ENCODE results near the gene FGGY. TPM values are rescaled to one million over a fixed set of nuclear protein-coding genes. Genes with fewer than 3 reads are reported as not detected.
"Not testable (repeated sequence)": the region's sequence is repeated elsewhere in the genome, so short reads cannot be mapped to it uniquely, and the experiment has no call there.

Gene FGGY
- polyA plus RNA-seq, 3 donors: 22.8 to 26.2 (median 26.1) TPM

DNA sequence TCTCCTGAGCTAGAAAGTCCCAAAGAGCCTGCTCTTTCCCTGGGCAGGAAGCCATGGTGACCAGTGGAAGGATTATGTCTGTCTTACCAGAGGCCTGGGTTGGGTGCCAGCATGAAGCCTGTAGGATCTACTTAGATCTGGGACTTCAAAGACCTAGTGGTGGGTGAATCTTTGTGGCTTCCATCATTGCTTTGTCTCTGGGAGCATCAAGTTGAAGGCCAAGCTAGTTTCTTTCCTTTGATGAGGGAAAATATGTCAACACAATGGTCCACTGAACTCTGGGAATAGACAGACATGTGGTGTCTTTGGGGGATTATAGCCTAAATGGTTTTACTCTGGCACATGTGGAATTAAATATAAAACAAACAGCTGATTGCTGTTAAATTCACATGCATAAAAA is 417.3 kb downstream of the FGGY start:
- no peak for DNase-seq (ENCODE audit: low read depth in 3 of 3, low spot score in 2 of 3)

GRCh38 chr1:59714966-59715365 is 418.1 kb downstream of the FGGY start:
- no peak for DNase-seq (ENCODE audit: low read depth in 3 of 3, low spot score in 2 of 3)

GRCh38 chr1:59716832-59717231 is 419.9 kb downstream of the FGGY start:
- DNase-seq (ENCODE audit: low read depth in 3 of 3, low spot score in 2 of 3): no peak

GRCh38 chr1:59718064-59718988 is 421.4 kb downstream of the FGGY start:
- DNase-seq (ENCODE audit: low read depth in 3 of 3, low spot score in 2 of 3): no peak

GRCh38 chr1:59718989-59719360 is 422.1 kb downstream of the FGGY start:
- no peak for DNase-seq (ENCODE audit: low read depth in 3 of 3, low spot score in 2 of 3)

DNA sequence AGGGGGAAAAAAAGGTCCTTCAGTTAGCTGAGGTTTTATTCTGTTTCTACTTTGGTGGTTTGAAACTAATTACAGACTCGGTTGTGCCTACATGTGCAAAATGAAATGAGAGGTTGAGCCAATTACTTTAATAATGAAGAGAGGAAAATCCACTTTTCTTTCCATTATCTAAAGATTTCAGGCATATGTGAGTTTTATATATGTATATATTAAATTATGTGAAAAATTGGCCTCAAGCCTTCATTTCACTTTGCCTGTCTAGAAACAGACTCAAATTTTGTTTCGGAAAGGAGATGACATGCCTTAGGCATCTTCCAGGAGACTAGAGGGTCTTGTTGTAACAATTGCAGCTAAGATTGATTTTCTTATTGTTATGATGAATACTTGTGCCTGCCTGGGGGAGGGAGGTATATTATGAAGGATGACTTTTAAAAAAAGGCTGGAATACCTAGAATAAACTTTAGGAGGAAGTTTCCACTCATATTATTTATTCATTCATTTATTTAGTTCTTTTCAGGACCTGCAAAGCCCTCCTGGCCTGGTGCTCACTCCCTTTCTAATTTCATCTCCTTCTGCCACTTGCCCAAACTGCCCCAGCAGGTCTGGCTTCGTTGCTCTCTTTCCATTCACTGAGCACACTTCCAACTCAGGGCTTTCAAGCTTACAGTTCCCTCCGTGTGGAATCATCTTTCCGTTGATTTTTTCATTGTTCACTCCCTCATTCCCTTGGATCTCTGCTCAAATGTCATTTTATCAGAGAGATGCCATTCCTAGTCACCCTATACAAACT is 423.6 kb downstream of the FGGY start:
- DNase-seq (ENCODE audit: low read depth in 3 of 3, low spot score in 2 of 3): no peak

DNA sequence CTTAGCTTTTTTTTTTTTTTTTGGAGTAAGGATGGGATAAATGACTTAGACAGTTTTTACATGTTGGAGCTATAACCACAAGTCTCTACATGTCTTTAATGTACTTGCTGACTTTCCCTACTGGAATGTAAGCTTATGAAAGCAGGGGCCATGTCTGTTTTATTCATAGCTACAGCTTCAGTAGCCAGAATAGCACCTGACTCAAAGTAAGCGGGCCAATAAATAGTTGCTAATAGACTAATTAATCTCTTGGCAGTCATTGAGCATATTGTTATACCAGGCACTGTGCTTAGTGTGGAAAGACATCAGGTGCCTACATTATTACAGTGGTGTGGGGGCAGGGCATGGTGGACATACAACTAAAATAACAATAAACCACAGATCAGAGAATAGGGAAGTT is 433.4 kb downstream of the FGGY start:
- DNase-seq (ENCODE audit: low read depth in 3 of 3, low spot score in 2 of 3): no peak

GRCh38 chr1:59730759-59731478 is 434.0 kb downstream of the FGGY start:
- DNase-seq (ENCODE audit: low read depth in 3 of 3, low spot score in 2 of 3): no peak

GRCh38 chr1:59731591-59731990 is 434.7 kb downstream of the FGGY start:
- DNase-seq (ENCODE audit: low read depth in 3 of 3, low spot score in 2 of 3): no peak

DNA sequence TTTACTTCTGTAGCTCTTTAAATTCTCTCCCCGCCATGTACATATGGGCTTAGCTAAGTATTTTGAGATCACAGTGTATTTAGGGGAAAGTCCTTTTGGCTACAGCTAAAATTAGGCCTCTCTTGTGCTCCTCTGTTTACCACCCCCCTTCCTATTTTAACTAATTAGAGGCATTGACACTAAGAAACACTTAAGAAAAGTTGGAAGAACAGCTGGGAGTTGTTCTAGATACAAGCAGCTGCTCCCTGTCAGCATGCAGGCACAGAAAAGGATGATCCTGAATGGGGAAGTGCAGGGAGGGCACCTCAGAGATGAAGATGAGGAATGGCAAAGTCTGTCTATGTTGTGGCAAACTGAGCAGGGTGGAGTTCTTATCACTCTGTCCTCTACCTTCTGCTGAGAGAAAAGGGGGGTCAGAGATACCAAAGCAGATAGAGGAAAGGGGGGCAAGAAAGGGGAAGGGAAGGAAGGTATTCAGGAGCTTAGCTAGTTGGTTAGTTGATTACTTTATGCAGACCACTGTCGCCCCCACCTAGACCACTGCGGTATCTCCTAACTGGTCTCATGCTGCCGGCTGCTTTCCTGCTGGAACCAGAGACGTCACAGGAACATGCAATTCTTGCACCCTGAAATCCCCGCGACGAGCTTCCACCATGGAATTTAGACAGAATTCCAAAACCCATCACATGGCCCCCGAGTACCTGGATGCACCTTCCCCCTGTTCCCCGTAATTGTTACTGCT is 435.5 kb downstream of the FGGY start:
- DNase-seq (ENCODE audit: low read depth in 3 of 3, low spot score in 2 of 3): no peak

DNA sequence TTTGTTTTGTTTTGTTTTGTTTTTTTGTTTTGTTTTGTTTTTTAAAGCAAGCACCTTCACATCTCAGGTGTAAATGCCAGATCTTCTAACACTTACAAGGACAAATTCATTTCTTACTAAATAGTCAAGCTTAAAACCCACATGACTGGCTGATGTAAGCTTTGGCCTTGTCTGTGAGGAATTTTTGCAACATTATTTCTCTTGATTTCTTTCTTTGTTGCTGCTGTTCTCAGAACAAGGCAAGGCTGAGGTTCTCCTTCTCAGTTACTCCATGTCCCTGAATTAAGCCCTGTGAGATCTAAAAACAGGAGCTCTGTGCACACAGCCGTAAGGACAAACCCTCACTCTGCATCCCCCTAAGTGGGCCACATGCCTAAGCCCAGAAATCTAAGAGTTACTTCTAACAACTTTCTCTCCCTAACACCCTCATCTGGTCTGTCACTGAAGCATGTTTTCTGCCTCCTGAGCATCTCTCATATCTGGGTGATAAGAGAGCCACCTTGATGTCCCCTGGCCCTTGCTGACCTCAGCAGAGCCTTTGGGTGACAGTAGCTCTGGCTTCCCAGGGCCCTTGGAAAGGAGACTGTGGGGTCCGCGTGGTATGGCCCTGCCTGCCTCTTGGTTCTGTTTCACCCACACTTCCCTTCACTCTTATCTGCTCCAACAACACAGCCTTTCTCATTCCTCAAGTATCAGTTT is 436.7 kb downstream of the FGGY start:
- DNase-seq (ENCODE audit: low read depth in 3 of 3, low spot score in 2 of 3): no peak

- not testable (repeated sequence) for DNase-seq (ENCODE audit: low read depth in 3 of 3, low spot score in 2 of 3)
Observed at GRCh38 chr1:59735927-59736326, 439.0 kb downstream of the FGGY start.

- no peak for DNase-seq (ENCODE audit: low read depth in 3 of 3, low spot score in 2 of 3)
Observed at GRCh38 chr1:59736744-59737143, 439.9 kb downstream of the FGGY start.

DNA sequence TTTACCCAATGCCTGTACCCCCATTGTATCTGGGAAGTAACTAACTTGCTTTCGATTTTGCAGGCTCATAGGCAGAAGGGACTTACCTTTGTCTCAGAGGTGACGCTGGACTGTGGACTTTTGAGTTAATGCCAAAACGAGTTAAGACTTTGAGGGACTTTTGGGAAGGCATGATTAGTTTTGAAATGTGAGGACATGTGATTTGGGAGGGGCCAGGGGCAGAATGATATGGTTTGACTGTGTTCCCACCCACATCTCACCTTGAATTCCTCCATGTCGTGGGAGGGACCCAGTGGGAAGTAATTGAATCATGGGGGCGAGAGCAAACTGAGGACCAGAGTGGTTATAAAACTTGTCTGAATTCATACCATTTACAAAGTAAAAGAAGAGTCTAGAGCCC is 440.7 kb downstream of the FGGY start:
- DNase-seq (ENCODE audit: low read depth in 3 of 3, low spot score in 2 of 3): no peak

DNA sequence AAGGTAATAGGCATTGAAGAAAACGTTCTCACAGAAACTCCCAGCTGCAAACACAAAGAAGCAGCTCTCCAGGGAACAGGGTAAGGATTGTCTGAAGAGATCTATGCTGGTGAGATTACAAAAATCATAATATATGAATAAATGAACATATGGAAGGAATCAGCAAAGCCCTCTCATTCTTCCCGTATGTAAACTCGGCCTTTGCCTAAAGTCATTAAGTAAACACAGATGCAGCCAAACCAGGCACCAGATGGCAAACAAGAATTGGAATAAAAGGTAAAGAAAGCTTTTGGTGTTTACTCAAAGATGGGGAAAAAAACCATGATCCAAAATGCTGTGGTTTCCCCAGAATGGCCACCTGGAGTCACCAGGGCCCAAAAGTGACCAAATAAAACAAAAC is 441.3 kb downstream of the FGGY start:
- no peak for DNase-seq (ENCODE audit: low read depth in 3 of 3, low spot score in 2 of 3)

GRCh38 chr1:59738591-59739015 is 441.7 kb downstream of the FGGY start:
- DNase-seq (ENCODE audit: low read depth in 3 of 3, low spot score in 2 of 3): no peak

GRCh38 chr1:59739111-59739510 is 442.2 kb downstream of the FGGY start:
- DNase-seq (ENCODE audit: low read depth in 3 of 3, low spot score in 2 of 3): no peak

GRCh38 chr1:59742526-59742925 is 445.6 kb downstream of the FGGY start:
- no peak for DNase-seq (ENCODE audit: low read depth in 3 of 3, low spot score in 2 of 3)

- DNase-seq (ENCODE audit: low read depth in 3 of 3, low spot score in 2 of 3): no peak
Observed at GRCh38 chr1:59743324-59744091, 446.6 kb downstream of the FGGY start.
